ENCODE measurements around the gene RAB34.

The RAB34 gene

DNA sequence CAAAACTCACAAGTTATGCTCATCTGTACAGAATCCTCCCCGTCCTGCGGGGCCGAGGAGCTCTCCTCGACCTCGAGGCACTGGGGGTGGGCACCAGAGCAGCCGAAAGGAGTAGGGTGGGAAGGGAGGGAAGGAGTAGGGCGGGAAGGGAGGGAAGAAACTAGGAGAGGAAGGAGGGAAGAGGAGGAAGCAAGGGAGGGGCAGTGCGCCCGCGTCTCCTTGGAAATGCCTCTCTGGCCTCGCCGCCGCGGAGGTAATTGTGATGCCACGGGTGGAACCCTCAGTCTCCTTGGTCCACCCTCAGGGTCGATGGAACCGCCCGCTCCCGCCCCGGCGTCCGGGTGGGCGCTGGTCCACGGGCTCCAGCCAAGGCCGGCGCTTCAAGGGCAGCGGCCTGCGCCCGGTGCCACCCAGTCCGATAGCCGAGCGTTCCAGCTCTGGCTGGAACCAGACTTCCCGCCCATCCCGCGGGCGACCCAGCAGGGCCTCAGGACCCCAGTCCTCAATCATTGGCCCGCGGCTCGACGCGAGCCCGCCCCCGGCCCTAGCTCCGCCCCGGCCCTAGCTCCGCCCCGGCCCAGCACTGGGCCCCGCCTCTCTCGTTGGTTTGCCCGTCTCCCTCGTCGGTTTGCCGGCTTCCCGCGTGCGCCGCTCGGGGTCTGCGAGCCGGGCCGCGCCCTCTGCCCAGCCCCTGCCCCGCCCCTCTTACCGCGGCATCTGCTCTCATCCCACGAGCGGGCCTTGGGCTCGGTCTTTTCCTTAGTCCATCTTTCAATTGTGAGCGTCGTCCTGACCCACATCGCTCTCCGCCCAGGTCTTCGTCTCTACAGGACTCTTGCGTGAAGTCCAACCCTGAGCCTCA, 6.6 kb downstream of the RAB34 start:
- peak; percentile 90 for DNase-seq

DNA sequence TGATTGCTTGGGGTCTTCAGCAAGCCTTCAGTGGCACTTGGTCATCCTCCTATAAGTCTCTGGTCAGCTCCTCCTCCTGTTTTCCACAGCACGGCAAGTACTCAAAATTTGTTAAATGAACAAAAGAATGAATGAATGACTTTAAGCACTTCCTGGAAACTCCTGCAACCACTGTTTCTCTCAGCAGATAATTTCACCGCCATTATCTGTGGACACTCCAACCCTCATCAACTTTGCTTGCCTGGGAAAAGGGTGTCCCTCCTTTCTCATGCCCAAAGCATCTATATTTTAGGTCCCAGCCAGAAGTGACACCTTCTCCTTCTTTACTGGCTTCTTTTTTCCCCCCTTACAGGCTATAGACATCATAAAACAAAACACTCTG, 10.3 kb downstream of the RAB34 start:
- DNase-seq: no peak

DNA sequence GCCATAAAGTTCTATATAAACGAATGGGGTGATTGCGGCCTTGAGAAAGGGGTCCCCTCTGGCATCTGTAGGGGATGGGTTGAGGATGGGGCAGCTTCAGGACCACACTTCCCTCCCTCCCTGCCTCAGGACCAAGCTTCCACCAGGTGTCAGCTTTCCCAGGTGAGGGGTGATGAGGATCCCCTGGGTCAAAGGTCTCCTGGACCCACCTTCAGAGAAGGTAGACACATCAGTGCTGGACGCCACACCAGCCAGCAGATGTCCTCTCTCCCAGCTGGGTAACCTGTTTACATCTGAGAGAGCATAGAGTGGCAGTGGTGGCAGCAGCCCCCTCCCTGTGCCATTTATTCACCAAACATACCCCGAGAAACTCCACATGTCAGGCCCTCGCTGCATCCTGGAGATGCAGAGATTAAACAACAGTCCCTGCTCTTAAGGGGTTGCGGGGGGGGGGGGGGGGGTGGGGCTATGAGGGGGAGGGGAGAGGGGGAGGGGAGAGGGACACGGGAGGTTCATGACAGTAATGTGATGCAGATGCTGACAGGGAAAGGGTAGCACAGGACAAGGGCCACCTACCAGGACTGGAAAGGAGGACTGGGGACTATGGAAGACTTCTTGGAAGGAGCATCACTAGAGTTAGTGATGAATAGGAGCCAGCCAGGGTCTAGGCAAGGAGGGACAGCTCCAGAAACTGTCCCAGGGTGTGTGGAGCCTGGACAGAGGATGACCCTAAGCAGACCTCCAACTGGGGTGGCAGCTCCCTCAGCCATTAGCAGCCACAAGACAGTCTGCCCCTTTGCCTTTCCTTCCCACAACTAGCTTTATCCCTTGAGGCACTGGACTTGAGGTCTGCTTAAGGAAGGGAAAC, 11.0 kb downstream of the RAB34 start:
- no peak for DNase-seq

DNA sequence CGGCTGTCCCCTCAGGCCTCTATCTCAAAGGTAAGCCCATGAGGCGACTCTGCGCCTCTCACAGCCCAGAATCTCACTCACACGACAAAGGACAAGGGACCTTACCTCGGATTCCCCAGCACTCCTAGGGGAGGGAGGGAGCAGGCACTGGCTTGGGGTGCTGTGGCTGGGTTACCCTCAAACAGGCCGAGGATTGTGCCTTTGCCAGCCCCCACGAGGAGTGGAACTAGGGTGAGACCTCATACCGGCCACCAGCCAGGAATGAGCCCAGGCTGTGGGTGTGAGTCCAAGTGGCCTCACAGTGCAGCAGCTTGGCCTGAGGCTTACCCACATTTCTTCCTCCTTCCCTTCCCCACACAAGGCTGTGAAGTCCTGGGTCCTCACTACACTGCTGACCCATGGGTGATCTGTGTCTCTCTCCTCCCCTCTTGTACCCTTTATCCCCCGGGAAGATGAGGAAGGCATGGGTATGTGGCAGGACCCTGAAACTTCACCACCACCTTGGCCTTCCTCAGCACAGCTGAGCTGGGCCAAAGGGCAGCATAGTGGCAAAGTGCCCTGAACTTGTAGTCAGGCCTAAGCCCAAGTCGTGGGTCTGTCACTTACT, 11.8 kb downstream of the RAB34 start:
- no peak for DNase-seq

DNA sequence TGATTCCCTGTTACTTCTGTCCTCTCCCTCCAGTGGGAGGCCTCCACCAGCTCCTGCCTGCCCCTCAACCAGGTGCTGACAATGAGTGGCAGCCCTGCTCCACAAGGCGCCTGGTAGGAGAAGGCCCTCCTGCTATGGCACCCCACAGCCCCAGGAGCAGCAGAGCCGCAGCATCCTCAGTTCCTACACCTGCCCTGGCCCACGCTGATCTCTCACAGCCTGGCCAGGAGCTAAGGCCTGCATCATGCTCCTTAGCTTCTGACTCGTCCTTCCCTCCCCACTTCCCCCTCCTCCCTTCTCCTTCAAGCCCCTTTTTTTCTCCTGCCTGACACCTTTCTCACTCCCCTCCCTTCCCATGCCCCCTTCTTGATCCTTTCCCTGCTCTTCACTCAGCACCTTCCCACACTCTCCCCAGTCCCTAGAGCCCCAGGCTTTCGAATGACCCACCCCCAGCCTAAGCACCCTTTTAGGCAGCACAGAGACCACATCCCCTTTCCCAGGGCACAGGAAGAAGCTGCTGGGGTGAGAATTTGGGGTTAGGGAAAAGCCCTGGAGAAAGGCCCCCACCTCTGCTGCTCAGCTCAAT, 12.5 kb downstream of the RAB34 start:
- DNase-seq: no peak

DNA sequence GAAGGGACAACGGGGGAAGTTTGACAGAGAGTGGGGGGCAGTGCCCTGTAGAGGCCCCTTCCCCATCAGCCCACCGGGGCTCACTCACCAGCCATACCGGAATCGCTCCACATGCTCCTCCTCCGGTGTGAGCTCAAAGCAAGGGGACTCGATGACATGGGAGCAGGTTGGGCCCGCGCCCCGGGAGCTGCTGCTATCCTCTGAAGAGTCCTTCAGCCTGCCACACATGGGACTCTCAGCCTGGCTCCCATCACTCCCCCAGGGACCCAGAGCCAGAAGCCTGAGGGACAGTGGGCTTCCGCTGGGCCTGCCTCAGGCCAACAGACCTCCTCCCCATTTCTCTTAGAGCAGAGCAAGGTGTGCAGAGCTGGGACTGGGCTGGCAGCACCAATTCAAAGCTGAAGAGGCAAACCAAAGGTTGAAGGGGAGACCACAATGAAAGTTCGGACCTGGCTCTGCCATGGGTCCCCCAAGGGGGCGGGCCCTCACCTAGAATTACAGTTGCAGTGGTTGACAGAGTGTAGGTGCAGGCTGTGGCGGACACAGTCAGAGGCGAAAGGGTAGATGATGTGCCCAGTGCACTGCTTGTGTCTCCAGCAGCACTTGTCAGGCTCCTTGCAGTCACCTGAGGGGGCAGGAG, 13.3 kb downstream of the RAB34 start:
- DNase-seq: no peak

DNA sequence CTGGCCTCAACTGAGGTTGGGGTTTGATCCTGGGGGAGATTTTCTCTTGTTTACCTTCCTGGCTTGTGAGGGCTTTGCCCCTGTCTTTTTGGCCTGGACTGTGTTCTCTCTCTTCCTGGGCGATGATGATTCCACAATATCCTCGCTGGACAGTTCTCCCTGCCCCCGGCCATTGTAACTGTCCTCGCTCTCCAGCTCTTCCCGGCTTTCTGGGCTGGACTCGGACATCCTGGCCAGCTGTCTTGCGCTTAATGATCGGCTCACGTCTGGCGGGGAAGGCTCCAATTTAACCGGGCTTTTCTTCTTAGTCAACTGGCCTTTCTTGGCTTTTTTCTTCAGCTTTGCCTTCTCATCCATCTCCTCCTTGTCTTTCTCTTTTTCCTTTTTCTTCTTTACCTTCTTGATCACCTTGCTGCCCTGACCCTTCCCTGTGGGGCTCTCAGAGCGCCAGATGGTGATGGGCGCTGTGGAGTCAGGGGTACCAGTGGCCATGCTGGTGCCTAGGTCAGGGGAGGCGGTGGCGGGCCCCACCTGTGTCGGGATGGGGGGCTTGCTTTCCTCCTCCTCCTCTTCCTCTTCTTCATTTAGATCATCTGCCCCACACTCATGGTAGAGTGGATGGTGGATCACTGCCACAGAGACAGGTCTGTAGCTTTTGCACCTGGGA, 14.0 kb downstream of the RAB34 start:
- DNase-seq: no peak

DNA sequence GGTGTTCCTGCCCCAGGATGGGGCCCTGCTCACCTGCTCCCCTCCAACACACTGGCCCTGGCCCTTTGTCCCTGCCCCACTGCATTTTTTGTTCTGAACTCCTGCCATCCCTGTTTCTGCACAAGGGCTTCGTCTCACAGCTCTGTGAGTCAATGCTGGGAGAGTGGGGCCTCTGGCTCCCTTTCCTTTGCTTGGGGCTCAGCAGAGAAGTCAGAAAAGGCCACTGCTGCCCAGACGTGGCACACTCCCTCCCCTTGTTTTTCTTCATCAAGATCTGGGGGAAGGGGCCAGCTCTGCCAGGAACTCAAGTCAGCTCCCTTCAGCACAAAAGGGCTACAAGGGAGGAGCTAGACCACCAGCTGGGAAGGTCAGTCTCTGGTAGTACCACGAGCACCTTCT, 14.9 kb downstream of the RAB34 start:
- no peak for DNase-seq

DNA sequence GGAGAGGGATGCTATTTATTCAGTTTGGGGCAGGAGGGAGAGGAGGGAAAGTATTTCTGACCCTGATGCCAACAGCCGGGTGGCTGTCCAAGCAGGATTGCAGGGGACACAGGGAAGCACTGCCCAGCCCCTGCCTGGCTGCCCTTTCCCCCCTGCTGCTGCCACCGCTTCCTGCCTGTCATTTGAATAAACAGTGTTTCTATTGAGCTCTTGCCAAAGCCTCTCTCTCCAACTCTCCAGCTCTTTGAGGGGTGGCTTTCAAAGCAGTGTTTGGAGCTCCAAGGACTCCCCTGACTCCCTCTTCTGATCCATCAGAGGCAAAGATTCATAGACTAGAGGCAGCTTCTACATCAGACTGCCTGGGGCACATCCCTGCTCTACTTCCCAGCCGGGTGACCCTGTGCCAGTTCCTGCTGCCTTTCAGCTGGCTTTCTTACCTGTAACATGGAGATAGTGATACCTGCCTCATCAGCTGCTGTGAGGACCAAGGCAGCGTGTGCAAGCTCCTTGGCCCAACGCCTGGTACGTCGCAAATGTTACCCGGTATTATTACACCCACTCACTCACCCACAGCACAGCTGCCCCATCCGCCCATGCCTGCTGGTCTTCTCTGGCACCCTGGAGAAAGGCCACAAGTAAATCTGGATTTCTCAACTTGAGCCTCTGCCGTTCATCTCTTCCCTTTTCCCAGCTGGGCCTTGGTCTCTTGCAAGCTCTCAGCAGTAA, 15.5 kb downstream of the RAB34 start:
- DNase-seq: no peak

DNA sequence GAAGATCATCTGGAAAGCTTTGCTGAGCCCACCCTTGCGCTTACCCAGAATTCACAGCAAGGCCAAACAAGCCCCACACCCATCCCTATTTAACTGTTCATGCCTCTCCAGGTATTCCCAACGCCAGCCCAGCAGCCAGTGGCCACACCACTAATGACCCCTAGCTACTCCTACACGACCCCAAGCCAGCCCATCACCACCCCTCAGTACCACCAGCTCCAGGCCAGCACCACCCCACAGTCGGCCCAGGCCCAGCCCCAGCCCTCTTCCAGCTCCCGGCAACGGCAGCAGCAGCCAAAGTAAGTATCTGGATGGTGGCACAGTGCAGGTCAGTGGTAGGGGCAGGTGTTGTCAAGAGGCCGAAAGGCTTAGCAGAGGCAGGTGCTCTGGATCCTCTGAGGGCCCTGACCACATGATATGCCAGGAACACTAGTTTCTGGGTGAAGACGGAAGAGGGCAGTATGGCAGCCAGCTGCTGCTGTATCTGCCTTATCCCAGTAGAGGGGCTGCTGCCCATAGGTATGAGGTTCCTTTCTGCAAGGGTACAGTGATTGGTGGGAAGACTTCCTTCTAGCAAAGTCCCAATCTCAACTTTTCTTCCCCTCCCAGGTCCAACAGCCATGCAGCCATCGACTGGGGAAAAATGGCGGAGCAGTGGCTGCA, 16.7 kb downstream of the RAB34 start:
- no peak for DNase-seq

DNA sequence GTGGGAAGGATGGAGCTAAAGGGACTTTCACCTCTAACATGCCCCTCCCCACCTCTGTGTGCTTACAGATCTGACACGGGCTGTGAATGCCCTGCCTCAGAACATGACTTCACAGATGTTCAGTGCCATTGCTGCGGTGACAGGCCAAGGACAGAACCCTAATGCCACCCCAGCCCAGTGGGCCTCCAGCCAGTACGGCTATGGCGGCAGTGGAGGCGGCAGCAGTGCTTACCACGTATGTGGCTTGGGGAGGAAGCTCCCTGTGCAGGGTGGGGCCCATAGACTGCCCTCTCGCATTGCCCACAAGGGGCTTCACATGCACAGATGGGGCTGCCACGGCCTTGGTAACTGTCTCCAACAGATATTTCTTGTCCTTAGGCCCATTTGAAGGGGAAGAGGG, 17.4 kb downstream of the RAB34 start:
- no peak for DNase-seq

DNA sequence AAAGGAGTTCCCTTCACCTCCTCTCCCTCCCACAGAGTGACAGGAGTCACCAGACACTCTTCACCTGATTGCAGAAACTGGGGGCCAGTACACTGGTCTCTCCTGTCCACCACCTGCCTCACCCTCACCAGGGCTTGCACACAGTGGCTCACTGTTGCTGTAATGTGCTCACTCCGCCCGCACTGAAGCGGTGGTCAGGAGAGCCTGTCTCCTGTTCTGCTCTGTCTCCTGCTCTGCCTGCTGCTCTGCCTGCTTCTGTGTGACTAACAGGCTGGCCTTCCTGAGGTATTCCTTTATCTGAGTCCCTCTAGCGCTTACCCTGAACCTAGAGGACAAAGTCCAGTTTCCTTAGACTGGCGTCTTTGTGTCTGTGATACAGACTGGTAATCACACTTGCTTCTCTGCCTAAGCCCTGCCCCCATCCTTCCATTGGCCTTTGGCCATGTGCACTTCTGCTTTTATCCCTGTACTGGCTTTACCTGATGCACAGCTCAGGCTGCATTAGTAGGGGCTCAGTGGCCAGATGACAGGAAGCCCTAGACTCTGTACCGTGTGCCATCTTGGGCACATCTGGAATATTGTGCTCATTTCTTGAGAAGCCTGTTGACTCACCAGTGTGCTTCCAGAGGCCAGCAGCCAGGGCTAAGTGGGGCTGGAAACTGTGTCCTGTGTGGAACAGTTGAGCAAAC, 19.3 kb downstream of the RAB34 start:
- no peak for DNase-seq

DNA sequence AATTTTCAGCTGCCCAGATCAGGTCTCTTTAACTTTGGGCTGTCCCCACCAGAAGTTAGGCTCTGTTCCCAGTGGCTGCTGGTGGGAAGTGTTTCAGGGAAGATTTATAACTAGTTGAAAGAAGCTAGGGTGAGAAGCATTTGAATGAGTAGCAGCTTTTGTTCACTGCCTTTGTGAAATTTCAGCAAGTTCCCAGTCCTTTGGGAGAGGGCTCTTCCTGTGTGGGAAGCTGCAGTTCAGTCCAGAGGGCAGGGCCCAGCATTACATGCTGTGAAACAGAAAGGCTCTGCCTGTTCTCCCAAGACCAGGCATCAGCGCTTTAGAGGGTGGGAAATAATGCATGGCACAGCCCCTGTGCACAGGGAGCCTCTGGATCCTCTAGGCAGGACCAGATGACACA, 23.8 kb downstream of the RAB34 start:
- DNase-seq: no peak

DNA sequence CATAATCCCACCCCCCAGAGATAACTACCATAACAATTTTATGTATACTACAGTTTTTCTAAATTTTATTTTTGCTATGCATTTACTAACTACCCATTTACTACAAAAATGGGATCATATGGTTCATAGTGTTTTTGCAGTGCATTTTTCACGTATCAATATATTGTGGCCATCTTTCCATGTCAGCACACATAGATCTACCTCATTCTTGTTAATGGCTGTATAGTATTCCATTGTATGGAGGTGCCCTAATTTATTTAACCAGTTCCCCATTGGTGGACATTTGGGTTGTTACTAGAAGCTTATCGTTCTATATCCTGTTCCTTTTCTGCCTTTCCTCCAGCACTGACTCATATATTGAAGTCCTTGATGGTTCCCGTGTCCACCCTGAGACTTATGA, 28.7 kb downstream of the RAB34 start:
- no peak for DNase-seq

DNA sequence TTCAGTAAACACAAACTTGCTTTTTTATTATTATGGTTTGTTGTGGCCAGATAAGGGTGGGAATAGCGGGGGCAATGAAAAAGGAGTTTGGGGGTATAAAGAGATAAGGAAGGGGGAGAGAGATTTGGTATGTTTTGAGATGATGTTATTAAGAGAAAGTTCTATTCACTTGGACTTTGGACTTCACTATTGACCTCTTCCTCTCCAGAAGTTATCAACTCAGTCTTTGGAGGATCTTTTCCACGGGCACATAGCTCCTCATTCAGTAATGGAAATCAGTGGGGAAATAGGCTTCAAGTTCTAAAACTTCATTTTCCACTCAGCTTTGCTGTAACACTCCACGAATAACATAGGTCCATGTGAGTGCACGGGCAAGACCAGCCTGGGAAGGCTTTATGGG, 29.2 kb downstream of the RAB34 start:
- DNase-seq: no peak

DNA sequence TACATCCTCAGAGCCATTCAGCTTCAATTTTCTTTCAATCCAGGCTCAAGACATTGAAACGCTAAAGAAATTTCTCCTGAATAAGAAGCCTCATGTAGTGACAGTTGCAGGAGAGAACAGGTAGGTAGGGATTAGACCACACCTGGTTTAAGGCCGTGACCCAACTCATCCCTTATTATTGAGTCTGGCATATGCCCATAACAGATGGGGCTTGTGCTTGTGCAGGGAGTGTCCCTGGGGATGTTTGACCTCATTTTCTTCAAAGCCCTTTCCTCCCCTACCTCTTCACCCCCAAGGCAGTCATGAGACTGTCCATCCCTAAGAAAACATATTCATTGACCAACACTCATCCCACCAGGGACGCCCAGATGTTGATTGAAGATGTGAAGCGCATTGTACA, 31.4 kb downstream of the RAB34 start:
- DNase-seq: no peak

DNA sequence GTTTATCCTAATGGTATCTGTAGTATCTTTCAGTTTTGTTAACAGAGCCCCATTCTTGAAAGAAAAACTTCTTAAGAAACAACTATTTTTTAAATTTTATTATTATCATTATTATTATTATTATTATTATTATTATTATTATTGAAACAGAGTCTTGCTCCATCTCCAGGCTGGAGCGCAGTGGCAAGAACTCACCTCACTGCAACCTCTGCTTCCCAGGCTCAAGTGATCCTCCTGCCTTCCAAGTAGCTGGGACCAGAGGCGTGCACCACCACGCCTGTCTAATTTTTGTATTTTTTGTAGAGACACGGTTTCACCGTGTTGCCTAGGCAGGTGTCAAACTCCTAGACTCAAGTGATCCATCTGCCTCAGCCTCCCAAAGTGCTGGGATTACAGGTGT, 32.3 kb downstream of the RAB34 start:
- no peak for DNase-seq

DNA sequence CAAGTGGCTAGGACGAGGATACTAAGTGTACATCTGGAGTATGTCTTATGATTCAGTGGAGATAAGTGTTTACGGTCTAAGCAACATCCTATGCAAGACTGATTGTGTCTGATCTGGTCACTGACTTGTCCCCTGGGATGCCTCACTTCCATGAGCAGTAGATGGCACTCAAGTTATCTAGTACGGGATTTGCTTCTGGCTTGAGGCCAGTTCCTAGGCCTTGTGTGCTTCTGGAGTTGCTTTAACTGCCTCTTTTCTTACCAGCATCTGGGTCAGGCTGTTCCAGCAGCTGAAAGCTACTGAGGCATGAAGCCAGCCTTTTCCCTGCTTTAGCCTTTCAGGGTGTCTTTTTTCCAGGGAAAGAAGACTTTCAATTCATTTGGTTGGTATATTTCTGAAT, 32.7 kb downstream of the RAB34 start:
- DNase-seq: no peak

DNA sequence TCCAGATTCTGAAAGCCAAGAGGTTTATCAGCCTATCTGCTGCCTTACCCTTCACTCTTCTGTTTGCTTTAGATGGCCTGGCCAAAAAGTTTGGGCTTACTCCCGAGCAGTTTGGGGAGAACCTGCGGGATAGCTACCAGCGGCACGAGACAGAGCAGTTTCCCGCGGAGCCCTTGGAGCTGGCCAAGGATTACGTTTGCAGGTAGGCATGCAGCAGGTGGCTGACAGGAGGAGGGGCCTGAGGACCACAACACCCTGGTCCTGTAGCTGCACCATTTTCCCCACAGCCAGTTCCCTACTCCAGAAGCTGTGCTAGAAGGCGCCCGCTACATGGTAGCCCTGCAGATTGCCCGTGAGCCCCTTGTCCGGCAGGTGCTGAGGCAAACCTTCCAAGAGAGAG, 35.0 kb downstream of the RAB34 start:
- DNase-seq: no peak

DNA sequence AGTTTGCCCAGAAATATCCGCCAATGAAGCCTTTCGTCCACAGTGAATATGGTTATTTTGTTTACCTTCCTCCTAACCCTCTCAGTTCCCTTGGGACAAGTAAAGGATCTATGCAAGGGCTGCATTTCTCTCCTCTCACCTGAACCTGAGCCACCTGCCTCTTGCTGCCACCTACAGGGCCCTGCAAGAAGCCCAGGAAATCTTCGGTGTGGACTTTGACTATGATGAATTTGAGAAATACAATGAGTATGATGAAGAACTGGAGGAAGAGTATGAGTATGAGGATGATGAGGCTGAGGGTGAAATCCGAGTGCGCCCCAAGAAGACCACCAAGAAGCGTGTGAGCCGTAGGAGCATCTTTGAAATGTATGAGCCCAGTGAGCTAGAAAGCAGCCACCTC, 41.7 kb downstream of the RAB34 start:
- no peak for DNase-seq

Data from activated T-cell treated with anti-CD3 and anti-CD28 coated beads for 4 hours (primary cell).